ENCODE measurements around the gene FTHL17.

The FTHL17 gene

GRCh38 chrX:31071725-31072124 lies at the start of gene FTHL17:
TSS of gene FTHL17 (minus strand) at chrX:31072041. CDS start at chrX:31071953, 88 bp downstream.
- in situ Hi-C loops (cut with MboI; ENCODE audit: low sequenced_read_pairs): no loop called here

DNA sequence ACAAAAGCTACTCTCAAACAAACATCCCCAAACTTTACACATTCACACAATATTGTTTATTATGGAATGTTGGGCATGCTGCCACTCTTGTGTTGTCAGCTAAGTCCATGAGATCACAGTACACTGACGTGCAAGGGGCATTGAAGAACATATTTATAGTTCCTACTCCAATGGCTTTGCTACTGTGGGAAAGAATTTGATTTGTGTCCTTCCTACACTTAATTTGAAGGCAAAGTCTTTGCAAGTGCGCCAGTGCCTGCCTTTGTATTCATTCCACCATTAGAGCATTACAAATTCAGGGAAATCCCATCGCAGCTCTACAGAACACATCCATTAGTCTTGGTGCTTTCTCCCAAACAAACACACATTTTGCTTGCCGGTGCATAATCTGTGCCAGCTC lies 45.4 kb upstream of the FTHL17 start:
- in situ Hi-C loops (cut with MboI; ENCODE audit: low sequenced_read_pairs): no loop called here

DNA sequence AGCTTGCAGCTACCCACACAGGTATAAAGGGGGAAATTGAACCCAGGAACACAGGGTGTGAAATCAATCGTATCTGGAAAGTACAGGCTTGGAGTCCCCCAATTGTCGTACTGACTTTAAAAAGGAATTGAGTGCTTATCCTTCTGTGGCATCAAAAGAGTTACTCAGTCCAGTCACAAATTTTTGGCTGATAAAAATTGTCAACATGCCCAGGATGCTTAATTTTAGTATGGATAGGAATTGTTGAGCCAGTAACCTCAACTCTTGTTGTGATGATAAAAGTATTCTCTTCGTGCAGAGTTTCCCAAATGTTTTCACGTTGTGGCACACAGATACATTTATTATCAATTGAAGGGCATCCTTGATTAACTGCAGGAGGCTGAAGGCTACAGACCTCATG lies 43.6 kb upstream of the FTHL17 start:
- in situ Hi-C loops (cut with MboI; ENCODE audit: low sequenced_read_pairs): no loop called here

DNA sequence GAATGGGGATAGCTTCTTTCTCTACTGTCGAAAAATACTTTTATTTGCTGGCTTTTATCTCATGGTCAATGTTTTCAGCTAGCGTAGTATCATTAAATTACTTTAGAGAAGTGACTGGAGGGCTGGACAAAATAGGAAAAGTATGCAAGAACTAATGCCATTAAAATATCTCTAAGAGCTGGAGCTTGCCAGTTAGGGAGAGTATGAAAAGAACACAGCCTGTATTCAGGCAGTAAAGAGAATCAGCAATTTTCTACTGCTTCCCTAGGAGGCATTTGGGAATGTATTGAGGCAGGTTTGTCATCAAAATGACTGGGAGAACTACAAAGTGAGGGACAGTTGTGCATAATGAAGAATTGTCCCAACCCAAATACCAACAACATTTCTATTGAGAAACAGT lies 43.0 kb upstream of the FTHL17 start:
- in situ Hi-C loops (cut with MboI; ENCODE audit: low sequenced_read_pairs): no loop called here

GRCh38 chrX:31112226-31112999 lies 40.6 kb upstream of the FTHL17 start:
- in situ Hi-C loops (cut with MboI; ENCODE audit: low sequenced_read_pairs): no loop called here

DNA sequence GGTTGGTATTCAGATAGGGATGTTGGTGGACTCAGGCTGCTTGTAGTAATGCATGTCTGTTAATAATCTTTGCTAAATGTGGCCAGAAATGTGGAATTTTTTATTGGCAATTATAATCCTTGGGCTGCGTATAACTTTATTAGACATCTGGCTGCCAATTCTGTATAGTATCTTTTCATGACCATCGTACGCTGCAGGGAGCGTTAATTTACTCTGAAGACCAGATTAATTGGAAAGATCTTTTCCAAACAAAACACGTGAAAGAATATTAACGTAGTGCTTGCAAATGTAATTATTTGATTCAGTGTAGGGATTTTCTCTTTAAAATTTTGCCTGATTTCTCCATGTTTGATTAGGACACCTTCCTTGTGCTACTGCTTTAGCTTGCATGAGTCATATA lies 38.8 kb upstream of the FTHL17 start:
- in situ Hi-C loops (cut with MboI; ENCODE audit: low sequenced_read_pairs): no loop called here

- in situ Hi-C loops (cut with MboI; ENCODE audit: low sequenced_read_pairs): no loop called here
Measured at GRCh38 chrX:31099536-31100090, 27.8 kb upstream of the FTHL17 start.

GRCh38 chrX:31098079-31098478 lies 26.2 kb upstream of the FTHL17 start:
- in situ Hi-C loops (cut with MboI; ENCODE audit: low sequenced_read_pairs): no loop called here

- in situ Hi-C loops (cut with MboI; ENCODE audit: low sequenced_read_pairs): no loop called here
Measured at GRCh38 chrX:31093639-31093975, 21.8 kb upstream of the FTHL17 start.

GRCh38 chrX:31092970-31093638 lies 21.3 kb upstream of the FTHL17 start:
- in situ Hi-C loops (cut with MboI; ENCODE audit: low sequenced_read_pairs): no loop called here

GRCh38 chrX:31092476-31092875 lies 20.6 kb upstream of the FTHL17 start:
- in situ Hi-C loops (cut with MboI; ENCODE audit: low sequenced_read_pairs): no loop called here

DNA sequence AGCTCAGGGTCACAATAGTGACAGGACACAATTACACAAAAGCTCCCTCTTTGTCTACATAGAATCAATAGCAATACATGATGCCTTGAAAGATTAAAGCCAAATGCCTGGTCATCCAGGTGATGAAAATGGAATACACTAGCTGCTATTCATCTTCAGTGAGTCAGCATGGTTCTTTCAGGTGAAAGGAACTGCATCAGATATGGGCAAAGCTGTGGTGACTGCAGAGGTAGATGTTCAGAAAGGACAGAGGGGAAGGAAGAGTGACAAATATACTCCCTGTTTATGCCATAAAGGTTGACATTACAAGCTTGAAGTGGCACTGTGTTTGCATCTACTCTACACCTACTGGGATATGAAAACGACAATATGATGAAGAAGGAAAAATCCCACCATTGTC lies 20.0 kb upstream of the FTHL17 start:
- in situ Hi-C loops (cut with MboI; ENCODE audit: low sequenced_read_pairs): no loop called here

GRCh38 chrX:31074522-31074921 lies 2.7 kb upstream of the FTHL17 start:
- in situ Hi-C loops (cut with MboI; ENCODE audit: low sequenced_read_pairs): no loop called here

GRCh38 chrX:31071262-31071661 lies 579 bp downstream of the FTHL17 start:
- in situ Hi-C loops (cut with MboI; ENCODE audit: low sequenced_read_pairs): no loop called here

DNA sequence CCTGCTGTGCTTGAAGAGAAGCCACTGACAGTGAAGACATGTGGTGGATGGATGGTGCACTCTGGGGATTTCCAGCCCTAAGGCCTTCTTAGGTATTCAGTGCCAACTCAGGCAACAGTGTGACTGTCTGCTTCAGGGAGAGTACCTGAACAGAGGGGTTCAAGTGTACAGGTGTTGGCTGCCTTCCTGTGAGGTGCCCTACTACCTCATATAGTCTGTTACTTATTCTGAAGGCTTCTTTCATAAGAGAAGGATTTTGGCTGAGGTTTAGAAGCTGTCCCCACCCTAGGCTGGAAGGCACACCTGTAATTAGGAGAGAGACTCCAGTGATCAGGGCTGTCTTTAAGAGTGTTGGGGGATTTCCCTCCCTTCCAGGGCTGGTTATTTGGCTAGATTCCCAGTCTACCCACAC lies 1.8 kb downstream of the FTHL17 start:
- in situ Hi-C loops (cut with MboI; ENCODE audit: low sequenced_read_pairs): no loop called here

DNA sequence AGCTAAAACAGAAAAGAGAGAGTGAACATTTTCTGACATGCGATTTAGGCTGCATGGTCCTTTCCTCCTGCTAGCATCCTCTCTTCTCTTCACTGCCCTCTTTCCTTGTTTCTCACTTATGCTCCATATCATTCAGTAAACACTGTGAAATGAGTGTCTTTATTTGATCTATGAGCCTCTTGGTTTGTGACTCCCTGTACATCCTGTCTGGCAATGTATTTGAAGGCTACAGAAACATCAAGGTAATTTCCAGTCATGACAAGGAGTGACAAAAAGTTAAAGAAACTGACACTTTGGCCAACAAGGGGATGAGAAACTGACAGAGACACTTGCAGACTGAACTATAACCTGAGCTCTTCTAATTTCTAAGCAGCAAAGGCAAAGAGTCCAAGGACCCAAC lies 8.7 kb downstream of the FTHL17 start:
- in situ Hi-C loops (cut with MboI; ENCODE audit: low sequenced_read_pairs): no loop called here

GRCh38 chrX:31061091-31061490 lies 10.8 kb downstream of the FTHL17 start:
- in situ Hi-C loops (cut with MboI; ENCODE audit: low sequenced_read_pairs): no loop called here

DNA sequence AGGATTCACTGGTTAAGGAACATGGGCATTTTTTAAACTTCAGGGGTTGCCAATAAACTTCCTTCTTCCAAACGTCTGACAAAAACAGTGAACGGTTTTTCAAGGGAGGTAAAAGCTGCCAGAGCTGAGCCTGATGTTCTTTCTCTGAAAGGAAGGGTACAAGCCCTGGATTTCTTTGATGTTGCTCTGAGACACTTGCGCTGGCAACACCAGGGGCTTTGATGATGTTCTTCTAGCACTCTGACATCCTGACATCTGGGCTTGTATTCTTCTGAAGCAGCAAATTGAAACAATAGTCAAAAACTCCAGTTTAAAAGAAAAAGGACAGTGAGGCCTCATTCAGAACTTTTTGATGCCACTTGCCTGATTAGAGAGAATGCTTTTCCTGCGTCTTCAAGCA lies 11.8 kb downstream of the FTHL17 start:
- in situ Hi-C loops (cut with MboI; ENCODE audit: low sequenced_read_pairs): no loop called here

DNA sequence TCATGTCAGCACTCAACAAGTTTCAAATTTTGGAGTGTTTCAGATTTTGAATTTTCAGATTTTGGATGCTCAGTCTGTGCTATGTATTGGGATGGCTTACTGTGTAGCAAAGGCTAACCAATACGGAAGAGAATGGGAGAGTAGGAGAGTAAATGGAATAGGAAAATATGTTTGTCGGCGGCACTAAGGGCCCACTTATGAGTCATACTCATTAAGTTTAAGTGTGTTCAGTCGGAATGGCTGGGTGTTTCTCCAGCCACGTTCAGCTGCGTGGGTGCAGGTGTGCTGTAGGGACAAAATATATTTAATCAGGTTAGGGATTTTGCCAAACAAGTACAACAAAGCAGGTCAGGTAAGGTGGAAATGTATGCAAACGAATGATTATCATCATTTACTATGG lies 13.6 kb downstream of the FTHL17 start:
- in situ Hi-C loops (cut with MboI; ENCODE audit: low sequenced_read_pairs): no loop called here

DNA sequence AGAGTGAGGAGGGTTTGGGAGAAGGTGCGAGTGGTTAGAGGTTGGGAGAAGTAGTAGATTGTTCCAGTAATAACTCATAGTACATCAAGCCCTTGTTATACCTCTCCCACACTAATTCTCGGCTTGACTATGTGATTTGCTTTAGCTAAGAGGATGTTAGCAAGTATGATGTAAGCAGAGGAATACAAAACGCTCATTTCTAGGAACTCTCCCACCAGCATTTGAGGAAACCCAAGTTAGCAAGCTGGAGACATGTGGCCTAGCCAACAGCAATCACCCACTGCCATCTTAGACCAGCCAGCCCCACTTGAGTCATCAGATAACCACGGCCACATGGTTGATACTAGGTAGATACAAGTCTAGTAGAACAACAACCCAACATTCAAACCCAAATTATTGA lies 14.2 kb downstream of the FTHL17 start:
- in situ Hi-C loops (cut with MboI; ENCODE audit: low sequenced_read_pairs): no loop called here

DNA sequence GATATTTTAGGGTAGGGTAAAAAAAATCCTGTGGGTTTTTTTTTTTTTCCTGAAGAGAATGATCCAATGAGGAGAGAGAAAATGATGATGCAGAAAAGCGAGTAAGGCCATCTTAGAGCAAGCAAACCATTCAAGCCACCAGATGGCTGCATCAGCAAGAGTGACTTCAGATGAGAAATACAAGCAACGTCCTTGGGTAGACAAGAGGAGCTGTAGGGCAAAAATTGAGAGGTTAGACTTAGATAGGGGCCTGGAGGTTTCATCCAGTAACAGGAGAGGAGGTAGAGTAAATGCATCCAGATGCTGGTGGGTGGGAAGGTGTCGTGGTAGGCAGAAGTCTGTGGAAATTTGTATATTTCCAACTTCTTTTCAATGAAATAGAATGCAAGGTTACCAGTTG lies 14.6 kb downstream of the FTHL17 start:
- in situ Hi-C loops (cut with MboI; ENCODE audit: low sequenced_read_pairs): no loop called here

DNA sequence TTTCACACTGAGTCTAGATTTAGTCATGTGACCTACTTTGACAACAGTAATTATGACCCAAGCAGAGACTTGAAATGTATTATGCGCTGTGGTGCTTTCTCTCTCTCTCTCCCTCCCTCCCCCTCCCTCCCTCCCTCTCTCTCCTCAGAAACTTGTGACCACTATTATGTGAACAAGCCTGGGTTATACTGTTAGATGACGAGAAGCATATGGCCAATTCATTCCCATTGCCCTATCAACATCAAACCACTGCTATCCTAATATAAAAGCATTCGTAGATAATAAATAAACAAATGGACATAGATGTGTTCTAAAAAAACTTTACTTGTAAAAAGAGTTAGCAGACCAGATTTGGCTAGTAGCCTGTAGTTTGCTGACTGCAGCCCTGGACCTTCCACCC lies 18.2 kb downstream of the FTHL17 start:
- in situ Hi-C loops (cut with MboI; ENCODE audit: low sequenced_read_pairs): no loop called here

All from HL-60/S4 treated with retinoic acid at 250 ng/mL for 4 days and 3 days (cell line).